Measurements from ENCODE around the gene BNIP2.
A peak's percentile ranks its signal among the peaks of the same experiment; 100 is the strongest.

BNIP2 gene

DNA sequence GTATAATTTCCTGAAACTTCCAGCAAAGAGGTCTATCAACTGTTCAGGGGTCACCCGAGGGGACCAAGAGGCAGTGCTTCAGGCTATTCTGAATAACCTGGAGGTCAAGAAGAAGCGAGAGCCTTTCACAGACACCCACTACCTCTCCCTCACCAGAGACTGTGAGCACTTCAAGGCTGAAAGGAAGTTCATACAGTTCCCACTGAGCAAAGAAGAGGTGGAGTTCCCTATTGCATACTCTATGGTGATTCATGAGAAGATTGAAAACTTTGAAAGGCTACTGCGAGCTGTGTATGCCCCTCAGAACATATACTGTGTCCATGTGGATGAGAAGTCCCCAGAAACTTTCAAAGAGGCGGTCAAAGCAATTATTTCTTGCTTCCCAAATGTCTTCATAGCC is 70.7 kb downstream of the BNIP2 start:
- no peak for DNase-seq

GRCh38 chr15:59616379-59616778 is 72.7 kb downstream of the BNIP2 start:
- peak; percentile 25 for DNase-seq

- DNase-seq, result no peak
Observed at GRCh38 chr15:59615661-59616060, 73.5 kb downstream of the BNIP2 start.

DNA sequence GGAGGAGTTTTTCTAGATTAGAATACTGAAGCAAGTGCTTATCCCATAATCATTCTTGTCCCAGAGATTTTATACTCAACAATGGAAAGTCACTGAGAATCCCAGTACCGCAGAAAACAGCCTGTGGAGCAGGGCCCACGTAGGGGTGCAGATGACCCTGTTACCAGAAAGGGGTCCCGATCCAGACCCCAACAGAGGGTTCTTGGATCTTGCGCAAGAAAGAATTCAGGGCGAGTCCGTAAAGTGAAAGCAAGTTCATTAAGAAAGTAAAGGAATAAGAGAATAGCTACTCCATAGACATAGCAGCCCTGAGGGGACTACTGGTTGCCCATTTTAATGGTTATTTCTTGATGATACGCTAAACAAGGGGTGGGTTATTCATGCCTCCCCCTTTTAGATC is 75.0 kb downstream of the BNIP2 start:
- DNase-seq, result no peak

GRCh38 chr15:59611276-59612260 is 77.6 kb downstream of the BNIP2 start, which contains the start of gene GCNT3:
GCNT3 (plus strand) TSS chr15:59611783; CDS start chr15:59618239, 6,456 bp downstream.
- DNase-seq, result no peak

- peak; percentile 8 for DNase-seq
Observed at GRCh38 chr15:59609730-59610712, 79.1 kb downstream of the BNIP2 start.
